C4-2B (cell line): ENCODE measurements around the gene C10orf143.

ENCODE experiments used
- H3K27ac ChIP-seq: fragments of 450-650 bp; 2 replicates; pipeline ENCODE4 v1.5.1; 2017
- ZFX ChIP-seq: fragments of 450-650 bp; IDR thresholded peaks from 2 replicates; pipeline ENCODE4 v1.6.1; 2017
- TF ChIP-seq, protein P1 (sequence below): fragments of 450-650 bp; conservative IDR thresholded peaks from 2 replicates; pipeline ENCODE4 v1.5.1; 2017; ENCODE audit warnings: mild to moderate bottlenecking

Gene C10orf143

DNA sequence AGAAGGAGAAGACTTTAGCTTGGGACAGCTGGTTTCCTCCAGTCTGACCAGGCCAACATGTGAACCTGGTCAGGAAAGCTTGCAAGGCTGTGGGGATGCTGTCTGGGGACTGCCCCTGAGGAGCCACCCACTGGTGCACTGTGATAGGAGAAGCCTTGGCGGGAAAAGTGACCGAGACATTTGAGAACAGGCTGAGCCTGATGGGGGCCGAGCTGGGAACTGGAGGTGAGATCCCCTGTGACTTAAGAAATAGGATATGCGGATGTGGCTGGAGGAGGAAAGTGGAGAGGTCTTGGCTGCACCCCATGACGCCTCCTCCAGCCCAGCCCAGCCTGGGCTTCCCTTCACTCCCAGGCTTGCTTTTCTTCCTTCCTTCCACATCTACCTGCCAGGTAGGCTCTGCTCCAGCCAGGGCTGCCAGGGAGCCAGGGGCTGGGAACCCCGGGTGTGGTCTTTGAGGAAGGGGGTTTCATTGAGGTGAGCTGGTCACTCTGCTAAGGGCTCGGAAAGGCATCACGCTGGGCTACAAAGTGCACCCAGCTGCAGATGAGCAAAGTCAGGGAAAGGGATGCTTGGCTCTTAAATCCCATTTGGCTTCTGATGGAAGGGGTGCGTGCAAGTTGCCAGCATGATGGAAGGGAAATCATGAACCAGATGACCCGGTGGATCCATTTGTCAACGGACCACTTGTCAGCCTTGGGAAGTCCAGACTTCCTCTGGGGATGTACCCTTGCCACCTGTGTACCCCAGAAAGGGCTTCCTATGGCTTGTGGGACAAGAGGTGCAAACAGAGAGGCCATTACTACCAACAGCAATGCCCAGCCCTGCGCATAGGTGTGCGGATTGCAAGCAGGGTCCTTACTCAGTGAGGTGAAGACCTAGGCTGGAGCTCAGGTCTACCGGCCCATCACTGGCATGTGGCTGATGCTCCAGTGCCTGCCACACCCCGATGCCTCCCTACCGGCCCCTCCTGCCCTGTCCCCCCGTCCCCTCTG lies 66.3 kb downstream of the C10orf143 start:
- TF ChIP-seq, protein P1, sequence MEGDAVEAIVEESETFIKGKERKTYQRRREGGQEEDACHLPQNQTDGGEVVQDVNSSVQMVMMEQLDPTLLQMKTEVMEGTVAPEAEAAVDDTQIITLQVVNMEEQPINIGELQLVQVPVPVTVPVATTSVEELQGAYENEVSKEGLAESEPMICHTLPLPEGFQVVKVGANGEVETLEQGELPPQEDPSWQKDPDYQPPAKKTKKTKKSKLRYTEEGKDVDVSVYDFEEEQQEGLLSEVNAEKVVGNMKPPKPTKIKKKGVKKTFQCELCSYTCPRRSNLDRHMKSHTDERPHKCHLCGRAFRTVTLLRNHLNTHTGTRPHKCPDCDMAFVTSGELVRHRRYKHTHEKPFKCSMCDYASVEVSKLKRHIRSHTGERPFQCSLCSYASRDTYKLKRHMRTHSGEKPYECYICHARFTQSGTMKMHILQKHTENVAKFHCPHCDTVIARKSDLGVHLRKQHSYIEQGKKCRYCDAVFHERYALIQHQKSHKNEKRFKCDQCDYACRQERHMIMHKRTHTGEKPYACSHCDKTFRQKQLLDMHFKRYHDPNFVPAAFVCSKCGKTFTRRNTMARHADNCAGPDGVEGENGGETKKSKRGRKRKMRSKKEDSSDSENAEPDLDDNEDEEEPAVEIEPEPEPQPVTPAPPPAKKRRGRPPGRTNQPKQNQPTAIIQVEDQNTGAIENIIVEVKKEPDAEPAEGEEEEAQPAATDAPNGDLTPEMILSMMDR: no peak
- TF ChIP-seq ZFX: no peak

DNA sequence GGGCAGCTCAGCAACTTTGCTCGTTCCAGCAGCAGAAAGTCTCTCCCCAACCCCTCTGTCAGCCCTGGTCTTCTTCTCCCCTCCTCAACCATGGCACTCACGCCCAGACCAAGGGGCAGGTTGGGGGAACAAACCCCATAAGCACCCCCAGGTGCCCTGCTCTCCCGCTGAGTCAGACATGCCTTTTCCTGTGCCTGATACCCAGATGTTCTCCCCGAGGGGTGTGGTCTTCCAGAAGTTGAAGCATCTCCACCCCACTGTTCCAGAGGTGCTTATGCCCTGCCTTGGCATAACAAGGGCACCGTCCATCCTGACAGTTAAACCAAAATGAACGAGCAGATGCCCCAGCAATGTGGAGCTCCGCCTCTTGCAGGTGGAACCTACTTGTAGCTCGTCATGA lies 67.1 kb downstream of the C10orf143 start:
- TF ChIP-seq ZFX: no peak
- TF ChIP-seq, protein P1: no peak
- H3K27ac ChIP-seq: no peak overlapping the region

More for the DNA sequence above, 66.3 kb downstream of the C10orf143 start:
- no peak overlapping the region; the same call in 1 of the 2 replicates for H3K27ac ChIP-seq

DNA sequence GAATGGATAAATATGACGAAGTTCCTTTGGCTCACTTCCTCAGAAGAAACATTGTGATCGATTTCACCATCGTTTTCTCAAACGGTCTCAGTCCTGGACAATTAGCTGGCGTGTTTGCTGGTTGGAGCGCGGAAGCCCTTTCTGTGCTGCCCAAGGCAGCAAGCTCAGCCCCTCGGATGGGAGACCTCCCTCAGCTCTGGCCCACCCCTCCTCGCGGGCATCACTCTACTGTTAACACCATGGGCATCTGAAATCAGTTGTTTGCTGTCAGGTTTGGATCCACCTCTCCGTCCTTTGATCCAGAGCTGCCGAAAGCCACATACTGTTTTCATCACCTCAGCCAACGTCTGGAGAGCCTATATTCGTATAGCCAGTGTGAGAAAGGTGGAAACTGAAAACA lies 68.2 kb downstream of the C10orf143 start:
- TF ChIP-seq ZFX: no peak
- TF ChIP-seq, protein P1: no peak
- no peak overlapping the region for H3K27ac ChIP-seq

DNA sequence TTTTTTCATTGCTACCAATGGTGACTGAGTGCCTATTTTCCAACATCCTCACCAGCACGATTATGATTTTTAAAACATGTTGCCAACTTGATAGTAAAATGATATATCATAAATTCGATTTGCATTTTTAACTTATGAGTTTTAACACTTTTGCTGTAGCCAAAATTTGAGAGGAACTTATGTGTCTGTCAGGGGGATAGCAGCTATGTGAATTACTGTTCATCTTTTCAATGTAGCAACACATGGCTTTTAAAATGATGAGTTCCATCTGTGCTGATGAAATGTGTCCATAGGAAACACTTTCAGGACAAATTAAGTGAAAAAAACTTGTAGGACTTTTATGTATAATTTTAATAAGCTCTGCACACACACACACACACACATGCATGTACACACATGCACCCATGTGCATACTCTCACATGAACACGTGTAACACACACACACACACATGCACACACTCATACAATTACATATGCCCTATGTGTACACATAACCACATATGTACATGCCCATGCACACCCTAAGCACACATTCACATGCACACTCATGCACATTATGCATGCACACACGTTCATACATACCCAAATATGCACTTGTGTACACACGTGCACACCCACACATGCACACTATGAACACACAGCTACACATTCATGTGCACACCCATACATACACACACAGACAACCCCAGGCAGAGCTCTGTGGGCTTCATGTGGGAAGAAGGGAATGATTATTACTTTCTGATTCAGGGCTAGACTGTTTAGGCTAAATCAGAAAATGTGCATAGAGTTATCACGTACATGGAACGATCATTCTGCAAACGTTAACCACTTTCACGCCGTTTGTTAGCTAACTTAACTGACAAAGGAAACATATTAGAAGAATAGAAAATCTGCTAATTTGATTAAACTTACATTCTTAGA lies 68.9 kb downstream of the C10orf143 start:
- no peak overlapping the region for H3K27ac ChIP-seq
- TF ChIP-seq ZFX: no peak
- TF ChIP-seq, protein P1: no peak

DNA sequence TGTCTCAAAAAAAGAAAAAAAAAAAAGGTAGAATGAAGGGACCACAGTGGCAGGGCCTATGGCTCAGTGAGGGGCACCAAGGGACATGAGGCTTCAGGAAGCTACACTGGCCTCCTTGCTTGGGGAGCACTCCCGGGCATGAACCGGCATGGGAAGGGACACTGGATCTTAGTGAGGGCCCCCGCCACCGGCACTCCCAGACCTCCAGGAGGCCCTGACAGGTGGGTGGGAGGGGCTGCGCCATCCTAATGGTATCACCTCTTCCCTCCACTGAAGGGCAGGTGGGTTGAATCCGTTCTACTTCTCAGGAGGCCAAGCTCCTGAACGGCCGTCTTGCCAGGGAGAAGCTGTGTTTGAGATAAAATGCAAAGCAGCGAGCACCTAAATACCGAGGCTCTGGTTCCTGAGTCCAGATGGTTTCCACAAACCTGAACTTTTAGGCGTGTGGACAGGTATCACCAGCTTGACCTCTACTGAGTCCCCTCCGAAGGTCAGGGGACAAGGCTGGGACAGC lies 69.8 kb downstream of the C10orf143 start:
- H3K27ac ChIP-seq: no peak overlapping the region
- no peak for TF ChIP-seq ZFX
- TF ChIP-seq, protein P1: no peak

DNA sequence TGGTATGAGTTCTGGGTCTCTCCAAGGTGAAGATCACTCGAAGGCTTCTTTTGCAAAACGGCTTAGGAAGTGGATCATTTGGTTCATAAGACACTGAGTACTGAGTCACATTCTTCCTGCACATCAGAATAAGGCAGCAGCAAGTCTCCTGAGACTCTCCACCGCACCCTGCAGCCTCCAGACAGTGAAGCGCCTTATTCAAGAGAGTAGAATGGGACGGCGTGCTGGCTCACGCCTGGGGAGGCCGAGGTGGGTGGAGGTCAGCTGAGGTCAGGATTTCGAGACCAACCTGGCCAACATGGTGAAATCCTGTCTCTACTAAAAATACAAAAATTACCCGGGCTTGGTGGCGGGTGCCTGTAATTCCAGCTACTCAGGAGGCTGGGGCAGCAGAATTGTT lies 70.3 kb downstream of the C10orf143 start:
- no peak overlapping the region for H3K27ac ChIP-seq
- TF ChIP-seq, protein P1: no peak
- no peak for TF ChIP-seq ZFX
